Osteoblast (primary cell): Measurements from ENCODE around the gene SLC17A8. TPM values are rescaled to one million over a fixed set of nuclear protein-coding genes. Genes with fewer than 3 reads are reported as not detected.

ENCODE experiments used
- DNase-seq: peaks from one replicate; pipeline ENCODE4 v3.0.0; 2011; ENCODE audit warnings: low spot score, mixed read lengths; ENCODE audit not compliant: insufficient read length; ENCODE audit errors: missing footprints
- H2AFZ ChIP-seq: 2 replicates; pipeline ENCODE4 v1.6.0; 2011; ENCODE audit warnings: mild to moderate bottlenecking, low read length
- H3K27ac ChIP-seq: 2 replicates; pipeline ENCODE4 v1.5.1; 2011; ENCODE audit warnings: mild to moderate bottlenecking, low read depth, low read length, moderate library complexity
- H3K27me3 ChIP-seq: 2 replicates; pipeline ENCODE4 v1.6.0; 2012; ENCODE audit warnings: mild to moderate bottlenecking, control low read depth, inconsistent platforms, low read length, moderate library complexity; ENCODE audit not compliant: insufficient read depth
- H3K36me3 ChIP-seq: 2 replicates; pipeline ENCODE4 v1.5.1; 2011; ENCODE audit warnings: mild to moderate bottlenecking, low read length, control low read depth, moderate library complexity; ENCODE audit not compliant: insufficient read depth
- H3K4me1 ChIP-seq: 2 replicates; pipeline ENCODE4 v1.5.1; 2011; ENCODE audit warnings: mild to moderate bottlenecking, low read length, control low read depth, moderate library complexity; ENCODE audit not compliant: insufficient read depth
- H3K4me2 ChIP-seq: 2 replicates; pipeline ENCODE4 v1.6.0; 2011; ENCODE audit warnings: mild to moderate bottlenecking, low read length; ENCODE audit not compliant: insufficient read depth
- H3K4me3 ChIP-seq: fragments of 200-600 bp; sonication (generic); 3 replicates; pipeline ENCODE4 v1.5.1; 2012; ENCODE audit warnings: mild to moderate bottlenecking, low read length, inconsistent platforms; ENCODE audit not compliant: insufficient read depth
- H3K79me2 ChIP-seq: 2 replicates; pipeline ENCODE4 v1.6.0; 2012; ENCODE audit warnings: mild to moderate bottlenecking, low read length, control low read depth, inconsistent platforms; ENCODE audit not compliant: insufficient read depth
- H3K9me3 ChIP-seq: 2 replicates; pipeline ENCODE4 v1.5.1; 2011; ENCODE audit warnings: low read depth, low read length, control low read depth
- H4K20me1 ChIP-seq: 2 replicates; pipeline ENCODE4 v1.6.0; 2012; ENCODE audit warnings: mild to moderate bottlenecking, low read length, control low read depth; ENCODE audit not compliant: insufficient read depth
- total RNA-seq: library from RNA; depleted of rRNA; stranded (reverse); fragments of >200 nt; gene quantifications from 2 replicates; pipeline ENCODE4 v1.2.3, GENCODE V29; 2012
- TF ChIP-seq, protein P1 (sequence below): IDR thresholded peaks from 2 replicates; pipeline ENCODE4 v1.5.1; 2011; ENCODE audit warnings: mild to moderate bottlenecking, low read depth, low read length, moderate library complexity; ENCODE audit errors: extremely low read depth

The SLC17A8 gene
- total RNA-seq, 1 donor: not detected

DNA sequence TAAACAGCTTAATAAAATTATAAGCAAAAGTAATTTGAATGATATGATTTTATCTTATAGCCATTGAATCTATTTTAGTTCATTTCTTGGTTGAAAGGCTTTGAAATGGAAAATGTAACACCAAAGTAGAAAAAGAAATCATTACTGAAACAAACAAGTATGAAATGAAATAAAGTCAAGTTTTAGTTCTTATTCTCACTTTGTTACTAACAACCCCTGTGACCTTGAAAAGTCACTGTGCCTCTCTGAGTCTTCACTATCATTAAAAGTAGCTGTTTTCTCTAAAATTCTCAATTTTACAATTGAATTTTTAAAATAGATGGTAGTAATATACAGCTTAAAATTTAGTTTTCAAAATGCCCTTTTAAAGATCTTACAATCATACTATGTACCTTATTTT lies 32.4 kb upstream of the SLC17A8 start:
- Histone ChIP-seq H3K4me3 (no peak overlapping the region), H3K27me3 (no peaks in the 10 kb centered on the region), H3K4me2 (no peak overlapping the region), H3K27ac (no peak overlapping the region), H3K36me3 (peaks cover 26% of the 10 kb centered on the region), H3K4me1 (no peaks in the 10 kb centered on the region), H3K9me3 (no peaks in the 10 kb centered on the region), H4K20me1 (no peaks in the 10 kb centered on the region), H2AFZ (no peak overlapping the region), H3K79me2 (no peaks in the 10 kb centered on the region)
- DNase-seq: no peak
- TF ChIP-seq, protein P1, sequence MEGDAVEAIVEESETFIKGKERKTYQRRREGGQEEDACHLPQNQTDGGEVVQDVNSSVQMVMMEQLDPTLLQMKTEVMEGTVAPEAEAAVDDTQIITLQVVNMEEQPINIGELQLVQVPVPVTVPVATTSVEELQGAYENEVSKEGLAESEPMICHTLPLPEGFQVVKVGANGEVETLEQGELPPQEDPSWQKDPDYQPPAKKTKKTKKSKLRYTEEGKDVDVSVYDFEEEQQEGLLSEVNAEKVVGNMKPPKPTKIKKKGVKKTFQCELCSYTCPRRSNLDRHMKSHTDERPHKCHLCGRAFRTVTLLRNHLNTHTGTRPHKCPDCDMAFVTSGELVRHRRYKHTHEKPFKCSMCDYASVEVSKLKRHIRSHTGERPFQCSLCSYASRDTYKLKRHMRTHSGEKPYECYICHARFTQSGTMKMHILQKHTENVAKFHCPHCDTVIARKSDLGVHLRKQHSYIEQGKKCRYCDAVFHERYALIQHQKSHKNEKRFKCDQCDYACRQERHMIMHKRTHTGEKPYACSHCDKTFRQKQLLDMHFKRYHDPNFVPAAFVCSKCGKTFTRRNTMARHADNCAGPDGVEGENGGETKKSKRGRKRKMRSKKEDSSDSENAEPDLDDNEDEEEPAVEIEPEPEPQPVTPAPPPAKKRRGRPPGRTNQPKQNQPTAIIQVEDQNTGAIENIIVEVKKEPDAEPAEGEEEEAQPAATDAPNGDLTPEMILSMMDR: no peak

DNA sequence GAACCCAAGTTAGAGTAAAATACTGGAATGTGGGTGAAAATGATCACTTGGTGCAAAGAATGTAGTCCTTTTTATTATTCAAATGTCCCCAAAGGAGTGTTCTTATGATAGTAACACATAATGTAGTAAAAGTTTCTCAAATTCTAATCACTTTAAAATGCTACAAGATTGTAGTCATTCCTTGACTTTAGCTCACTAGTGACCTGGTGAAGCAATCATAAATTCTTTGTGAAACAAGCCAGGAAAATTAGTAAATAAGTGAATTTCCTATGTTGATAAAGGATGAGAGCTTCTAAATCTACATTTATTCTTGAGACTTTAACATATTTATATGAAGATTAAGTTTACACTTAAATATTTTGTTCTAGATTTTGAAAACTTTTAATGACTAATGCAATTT lies 30.7 kb upstream of the SLC17A8 start:
- H3K9me3 ChIP-seq: no peaks in the 10 kb centered on the region
- peaks cover 25% of the 10 kb centered on the region for H3K36me3 ChIP-seq
- no peak overlapping the region for H3K4me3 ChIP-seq
- DNase-seq: no peak
- no peaks in the 10 kb centered on the region for H3K27me3 ChIP-seq
- no peaks in the 10 kb centered on the region for H3K79me2 ChIP-seq
- no peak overlapping the region for H3K27ac ChIP-seq
- no peaks in the 10 kb centered on the region for H3K4me1 ChIP-seq
- no peak overlapping the region for H2AFZ ChIP-seq
- H4K20me1 ChIP-seq: no peaks in the 10 kb centered on the region
- no peak overlapping the region for H3K4me2 ChIP-seq
- TF ChIP-seq, protein P1: no peak

DNA sequence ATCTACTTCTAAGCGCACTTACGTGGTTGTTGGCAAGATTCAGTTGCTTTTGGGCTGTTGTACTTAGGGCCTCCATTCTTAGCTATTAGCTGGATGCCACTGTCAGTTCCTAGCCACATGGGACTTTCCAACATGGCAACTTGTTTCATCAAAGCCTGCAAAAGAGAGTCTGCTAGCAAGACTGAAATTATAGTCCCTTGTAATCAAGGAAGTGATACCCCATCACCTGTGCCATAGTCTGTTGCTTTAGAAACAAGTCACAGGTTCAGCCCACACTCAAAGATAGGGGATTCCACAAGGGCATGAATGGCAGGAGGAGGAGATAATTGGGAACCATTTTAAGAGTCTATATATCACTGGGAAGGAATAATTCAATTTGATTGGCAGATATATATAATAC lies 27.1 kb upstream of the SLC17A8 start:
- H3K36me3 ChIP-seq: peaks cover 19% of the 10 kb centered on the region
- DNase-seq: no peak
- no peak overlapping the region for H2AFZ ChIP-seq
- no peaks in the 10 kb centered on the region for H3K27me3 ChIP-seq
- H3K4me3 ChIP-seq: no peak overlapping the region
- no peaks in the 10 kb centered on the region for H3K79me2 ChIP-seq
- H4K20me1 ChIP-seq: no peaks in the 10 kb centered on the region
- no peak overlapping the region for H3K4me2 ChIP-seq
- H3K27ac ChIP-seq: no peak overlapping the region
- TF ChIP-seq, protein P1: no peak
- no peaks in the 10 kb centered on the region for H3K9me3 ChIP-seq
- no peaks in the 10 kb centered on the region for H3K4me1 ChIP-seq

DNA sequence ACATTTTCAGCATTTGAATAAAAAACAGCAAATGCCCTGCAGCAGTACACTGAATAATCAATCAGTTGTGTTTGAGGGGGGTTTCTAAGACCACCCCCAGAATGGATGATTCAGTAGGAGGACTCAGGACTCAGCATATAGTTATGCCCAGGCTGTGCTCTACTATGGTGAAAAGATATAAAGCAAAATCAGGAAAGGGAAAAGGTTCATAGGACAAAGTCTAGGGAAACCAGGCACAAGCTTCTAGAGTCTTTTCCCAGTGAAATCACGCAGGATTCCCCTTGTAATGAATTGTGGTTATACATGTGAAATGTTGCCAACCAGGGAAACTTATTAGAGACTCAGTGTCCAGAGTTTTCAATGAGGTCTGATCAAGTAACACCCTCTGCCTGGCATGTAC lies 25.0 kb upstream of the SLC17A8 start:
- H3K4me3 ChIP-seq: no peak overlapping the region
- no peak overlapping the region for H2AFZ ChIP-seq
- no peak overlapping the region for H3K27ac ChIP-seq
- no peaks in the 10 kb centered on the region for H3K79me2 ChIP-seq
- DNase-seq: no peak
- H3K27me3 ChIP-seq: no peaks in the 10 kb centered on the region
- H3K36me3 ChIP-seq: peaks cover 33% of the 10 kb centered on the region
- H3K4me2 ChIP-seq: no peak overlapping the region
- TF ChIP-seq, protein P1: no peak
- no peaks in the 10 kb centered on the region for H4K20me1 ChIP-seq
- no peaks in the 10 kb centered on the region for H3K4me1 ChIP-seq
- no peaks in the 10 kb centered on the region for H3K9me3 ChIP-seq
